Ascending aorta (tissue), 2 donors: ENCODE data around the gene GABPB2. TPM values are rescaled to one million over a fixed set of nuclear protein-coding genes. Genes with fewer than 3 reads are reported as not detected.
A peak's percentile ranks its signal among the peaks of the same experiment; 100 is the strongest.

Source experiments
- DNase-seq, 2 donors: peaks; one replicate each; pipeline ENCODE4 v3.0.0-alpha.2; 2019; ENCODE audit warnings: low spot score in 2 of 2
- H3K27ac ChIP-seq, 2 donors: fragments of 200-600 bp; sonication (generic); one replicate each; pipeline ENCODE4 v1.5.1; 2016 to 2017; ENCODE audit warnings: mild to moderate bottlenecking in 1 of 2
- H3K27me3 ChIP-seq: fragments of 200-600 bp; sonication (generic); one replicate; pipeline ENCODE4 v1.5.1; 2017
- H3K36me3 ChIP-seq, 2 donors: fragments of 200-600 bp; sonication (generic); one replicate each; pipeline ENCODE4 v1.5.1; 2016
- H3K4me1 ChIP-seq, 2 donors: fragments of 200-600 bp; sonication (generic); one replicate each; pipeline ENCODE4 v1.5.1; 2016 to 2017; ENCODE audit warnings: mild to moderate bottlenecking in 1 of 2
- H3K4me3 ChIP-seq, 2 donors: fragments of 200-600 bp; sonication (generic); one replicate each; pipeline ENCODE4 v1.5.1; 2016 to 2017; ENCODE audit warnings: mild to moderate bottlenecking in 1 of 2
- H3K9me3 ChIP-seq, 2 donors: fragments of 200-600 bp; sonication (generic); one replicate each; pipeline ENCODE4 v1.5.1; 2016
- CTCF ChIP-seq, 3 experiments: fragments of 200-600 bp in 2 of 3; fragments of 450-650 bp in 1 of 3; sonication (generic) in 2 of 3; IDR thresholded peaks; one replicate each; pipeline ENCODE4 v1.5.1; 2016 to 2019; ENCODE audit warnings: antibody characterized with exemption in 3 of 3, mild to moderate bottlenecking in 1 of 3, moderate library complexity in 1 of 3
- intact Hi-C: fragments of 100-400 bp; cut with DNase I; formaldehyde crosslinking; loops from one replicate; pipeline ENCODE4 v1.15.1; 2023
- total RNA-seq: library from RNA; depleted of rRNA; stranded (reverse); fragments of >200 nt; gene quantifications from one replicate; pipeline ENCODE4 v1.1.0, GENCODE V29; 2016

The GABPB2 gene
- total RNA-seq, 1 donor from 2014 or later, result 3.7 TPM

- peak; percentile 50 to 64 (median 54) for TF ChIP-seq CTCF (IDR thresholded peaks at IDR 0.05)
- intact Hi-C loops, result no loop called here
- Histone ChIP-seq H3K27me3 (no peaks in the 10 kb centered on the region), H3K27ac (peak overlapping the region; percentile 76 to 88), H3K9me3 (no peaks in the 10 kb centered on the region), H3K36me3 (peaks cover 15 to 16% of the 10 kb centered on the region in 2 donors), H3K4me3 (peak overlapping the region; percentile 77 to 79), H3K4me1 (no peaks in the 10 kb centered on the region)
- DNase-seq, result peak in 1 of 2 donors; percentile 85
Observed at GRCh38 chr1:151047925-151048644, 22.5 kb upstream of the GABPB2 start.

DNA sequence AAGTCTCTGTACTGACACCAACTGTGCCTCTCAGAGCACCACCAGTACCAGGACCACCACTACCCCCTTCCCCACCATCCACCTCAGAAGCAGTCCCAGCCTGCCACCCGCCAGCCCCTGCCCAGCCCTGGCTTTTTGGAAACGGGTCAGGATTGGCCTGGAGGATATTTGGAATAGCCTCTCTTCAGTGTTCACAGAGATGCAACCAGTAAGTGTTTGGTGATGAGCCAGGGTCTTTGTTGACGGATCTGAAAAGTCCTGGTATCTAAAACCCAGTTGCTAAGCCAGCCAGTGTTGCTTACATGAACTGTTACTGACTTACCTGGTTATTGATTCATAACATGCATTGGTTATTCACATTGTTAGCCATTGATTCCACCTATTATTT lies 21.9 kb upstream of the GABPB2 start:
- H3K9me3 ChIP-seq, result no peaks in the 10 kb centered on the region

DNA sequence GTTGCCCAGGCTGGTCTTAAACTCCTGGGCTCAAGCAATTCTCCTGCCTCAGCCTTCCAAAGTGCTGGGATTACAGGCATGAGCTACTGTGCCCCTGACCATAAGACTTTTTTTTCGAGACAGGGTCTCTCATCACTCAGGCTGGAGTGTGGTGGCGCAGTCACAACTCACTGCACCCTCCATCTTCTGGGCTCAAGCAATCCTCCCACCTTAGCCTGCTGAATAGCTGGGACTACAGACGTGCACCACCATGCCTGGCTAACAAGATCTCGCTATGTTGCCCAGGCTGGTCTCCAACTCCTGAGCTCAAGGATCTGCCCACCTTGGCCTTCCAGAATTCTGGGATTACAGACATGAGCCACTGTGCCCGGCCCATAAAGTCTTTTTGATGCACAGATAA lies 21.1 kb upstream of the GABPB2 start:
- intact Hi-C loops, result no loop called here

More for the DNA sequence above, 21.9 kb upstream of the GABPB2 start:
- Histone ChIP-seq H3K36me3 (peaks cover 20 to 22% of the 10 kb centered on the region in 2 donors), H3K4me1 (no peaks in the 10 kb centered on the region), H3K4me3 (peak overlapping the region; percentile 77 to 79), H3K27ac (peak overlapping the region; percentile 76 to 88), H3K27me3 (no peaks in the 10 kb centered on the region)
- DNase-seq, result no peak
- no peak for TF ChIP-seq CTCF (IDR thresholded peaks at IDR 0.05)
- intact Hi-C loops, result no loop called here

DNA sequence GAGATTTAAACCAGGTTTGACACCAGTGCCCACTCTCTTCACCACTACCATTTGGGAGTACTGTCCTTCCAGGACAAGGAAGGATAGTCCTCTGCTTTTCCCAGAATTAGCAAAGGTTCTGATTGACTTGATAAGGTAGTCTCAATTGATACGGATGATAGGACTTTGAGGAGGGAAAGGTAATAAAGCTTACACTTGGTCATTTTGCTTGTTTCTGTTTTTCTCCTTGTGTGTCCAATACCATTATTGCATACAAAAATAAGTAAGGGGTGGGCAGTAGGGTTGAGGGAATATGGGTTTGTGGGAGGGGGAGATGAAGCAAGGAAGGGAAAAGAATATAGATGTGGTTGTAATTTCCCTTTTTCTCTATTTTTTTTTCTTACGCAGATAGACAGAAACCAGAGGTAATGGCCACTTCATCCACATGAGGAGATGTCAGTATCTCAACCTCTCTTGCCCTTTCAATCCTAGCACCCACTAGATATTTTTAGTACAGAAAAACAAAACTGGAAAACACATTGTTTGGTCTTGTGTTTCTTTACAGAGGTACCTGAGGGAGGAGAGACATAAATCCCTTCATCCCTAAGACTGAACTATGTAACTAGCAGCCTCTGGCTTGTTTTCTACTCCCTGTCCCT lies 20.4 kb upstream of the GABPB2 start:
- no peak overlapping the region for H3K4me3 ChIP-seq
- no peak for DNase-seq
- TF ChIP-seq CTCF (IDR thresholded peaks at IDR 0.05), result no peak
- no peaks in the 10 kb centered on the region for H3K27me3 ChIP-seq
- no peaks in the 10 kb centered on the region for H3K9me3 ChIP-seq
- H3K27ac ChIP-seq, result peak overlapping the region in 1 of 2 donors; percentile 6
- peaks cover 36 to 37% of the 10 kb centered on the region in 2 donors for H3K36me3 ChIP-seq
- intact Hi-C loops, result no loop called here
- no peaks in the 10 kb centered on the region for H3K4me1 ChIP-seq

More for the DNA sequence above, 21.1 kb upstream of the GABPB2 start:
- Histone ChIP-seq H3K9me3 (no peaks in the 10 kb centered on the region), H3K36me3 (peaks cover 28 to 30% of the 10 kb centered on the region in 2 donors), H3K4me3 (no peak overlapping the region), H3K4me1 (no peaks in the 10 kb centered on the region), H3K27ac (peak overlapping the region in 1 of 2 donors; percentile 18), H3K27me3 (no peaks in the 10 kb centered on the region)
- DNase-seq, result no peak
- no peak for TF ChIP-seq CTCF (IDR thresholded peaks at IDR 0.05)

DNA sequence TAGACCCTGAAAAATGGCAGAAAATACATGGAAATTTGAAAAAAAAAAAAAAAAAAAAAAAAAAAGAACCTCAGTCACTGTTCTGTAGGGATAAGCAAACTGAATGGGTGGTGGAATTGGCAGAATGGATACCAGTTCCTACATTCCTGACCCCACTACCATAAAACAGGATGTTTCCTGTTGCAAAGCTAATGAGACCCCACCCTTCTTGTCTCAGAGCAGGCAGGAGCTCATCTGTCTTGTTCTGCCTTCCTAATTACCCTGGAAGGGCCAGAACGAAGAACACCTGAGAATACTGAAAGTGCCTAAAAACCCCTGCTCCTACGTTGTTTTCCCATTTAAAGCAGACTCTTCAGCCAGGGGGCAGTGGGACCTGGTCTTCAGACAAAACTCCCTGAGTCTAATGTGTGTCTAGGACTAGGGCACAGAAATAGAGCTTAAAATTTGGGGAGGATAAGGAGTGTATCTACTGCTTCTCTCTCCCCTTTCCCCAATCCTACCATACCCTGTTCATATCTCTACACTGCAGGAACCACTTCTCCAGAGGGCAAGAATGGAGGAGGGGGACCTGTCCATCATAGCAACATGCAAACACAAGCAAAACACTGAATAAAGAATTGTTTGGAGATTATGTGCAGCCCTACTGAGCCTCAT lies 19.1 kb upstream of the GABPB2 start:
- Histone ChIP-seq H3K36me3 (peaks cover 45 to 49% of the 10 kb centered on the region in 2 donors), H3K9me3 (no peaks in the 10 kb centered on the region), H3K27me3 (no peaks in the 10 kb centered on the region), H3K4me3 (no peak overlapping the region), H3K27ac (no peak overlapping the region), H3K4me1 (peaks cover 0 to 10% of the 10 kb centered on the region in 2 donors)
- intact Hi-C loops, result no loop called here
- TF ChIP-seq CTCF (IDR thresholded peaks at IDR 0.05), result no peak
- no peak for DNase-seq
